Activated T-helper 2 cell treated with anti-CD3 and anti-CD28 coated beads, Interferon-gamma antibody, Interleukin-2, Interleukin-4, amounts not matched to agents 10 μg/mL and 5 μg/mL and 100 μg/mL, durations not matched to agents 14 hours and 24 hours and 36 hours (primary cell): ENCODE measurements around the gene THEMIS. TPM values are rescaled to one million over a fixed set of nuclear protein-coding genes. Genes with fewer than 3 reads are reported as not detected.
"Not testable (repeated sequence)": the region's sequence is repeated elsewhere in the genome, so short reads cannot be mapped to it uniquely, and the experiment has no call there.

Experiments used
- DNase-seq: peaks from one replicate; pipeline ENCODE4 v3.0.0; 2021; ENCODE audit warnings: low spot score
- H3K27ac Mint-ChIP-seq: one replicate; pipeline ENCODE4 v1.8.0; 2021; ENCODE audit warnings: mixed read lengths
- H3K27me3 Mint-ChIP-seq: one replicate; pipeline ENCODE4 v1.8.0; 2021; ENCODE audit warnings: low read depth, mixed read lengths
- H3K36me3 Mint-ChIP-seq: one replicate; pipeline ENCODE4 v1.8.0; 2021; ENCODE audit warnings: low read depth, mixed read lengths
- H3K4me1 Mint-ChIP-seq: one replicate; pipeline ENCODE4 v1.8.0; 2021; ENCODE audit warnings: low read depth, mixed read lengths
- H3K4me3 Mint-ChIP-seq: one replicate; pipeline ENCODE4 v1.8.0; 2021; ENCODE audit warnings: low read depth, mild to moderate bottlenecking, moderate library complexity, mixed read lengths
- H3K9me3 Mint-ChIP-seq: one replicate; pipeline ENCODE4 v1.8.0; 2021; ENCODE audit warnings: mixed read lengths
- intact Hi-C: fragments of 100-400 bp; cut with micrococcal nuclease; formaldehyde crosslinking; loops from one replicate; pipeline ENCODE4 v1.15.1; 2023
- total RNA-seq: library from RNA; stranded (reverse); gene quantifications from 2 replicates; pipeline ENCODE4 v1.2.3, GENCODE V29; 2022

THEMIS gene
- total RNA-seq, 1 donor from 2014 or later, result 10.2 TPM

DNA sequence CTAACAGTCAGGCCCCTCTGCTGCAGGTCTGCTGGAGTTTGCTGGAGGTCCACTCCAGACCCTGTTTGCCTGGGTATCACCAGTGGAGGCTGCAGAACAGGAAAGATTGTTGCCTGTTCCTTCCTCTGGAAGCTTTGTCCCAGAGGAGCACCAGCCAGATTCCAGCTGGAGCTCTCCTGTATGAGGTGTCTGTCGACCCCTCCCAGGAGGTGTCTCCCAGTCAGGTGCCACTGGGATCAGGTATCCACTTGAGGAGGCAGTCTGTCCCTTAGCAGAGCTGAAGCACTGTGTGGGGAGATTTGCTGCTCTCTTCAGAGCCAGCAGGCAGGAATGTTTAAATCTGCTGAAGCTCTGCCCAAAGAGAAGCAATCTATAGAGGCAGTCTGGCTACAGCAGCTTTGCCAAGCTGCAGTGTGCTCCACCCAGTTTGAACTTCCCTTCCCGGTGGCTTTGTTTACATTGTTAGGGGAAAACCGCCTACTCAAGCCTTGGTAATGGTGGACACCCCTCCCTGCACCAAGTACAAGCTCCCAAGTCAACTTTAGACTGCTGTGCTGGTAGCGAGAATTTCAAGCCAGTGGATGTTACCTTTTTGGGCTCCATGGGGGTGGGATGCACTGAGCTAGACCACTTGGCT lies 119.1 kb downstream of the THEMIS start:
- peaks cover 11% of the 10 kb centered on the region for H3K4me1 Mint-ChIP-seq
- H3K9me3 Mint-ChIP-seq, H3K4me3 Mint-ChIP-seq, H3K27ac Mint-ChIP-seq, intact Hi-C loops, H3K27me3 Mint-ChIP-seq, DNase-seq: not testable (repeated sequence)
- peaks cover 46% of the 10 kb centered on the region for H3K36me3 Mint-ChIP-seq

GRCh38 chr6:127776320-127776719 lies 124.5 kb downstream of the THEMIS start:
- Mint-ChIP-seq H3K27ac (no peak overlapping the region), H3K9me3 (peaks cover 6% of the 10 kb centered on the region), H3K4me3 (no peak overlapping the region), H3K4me1 (peaks cover 5% of the 10 kb centered on the region), H3K27me3 (no peaks in the 10 kb centered on the region), H3K36me3 (peaks cover 35% of the 10 kb centered on the region)
- intact Hi-C loops, result no loop called here
- no peak for DNase-seq

DNA sequence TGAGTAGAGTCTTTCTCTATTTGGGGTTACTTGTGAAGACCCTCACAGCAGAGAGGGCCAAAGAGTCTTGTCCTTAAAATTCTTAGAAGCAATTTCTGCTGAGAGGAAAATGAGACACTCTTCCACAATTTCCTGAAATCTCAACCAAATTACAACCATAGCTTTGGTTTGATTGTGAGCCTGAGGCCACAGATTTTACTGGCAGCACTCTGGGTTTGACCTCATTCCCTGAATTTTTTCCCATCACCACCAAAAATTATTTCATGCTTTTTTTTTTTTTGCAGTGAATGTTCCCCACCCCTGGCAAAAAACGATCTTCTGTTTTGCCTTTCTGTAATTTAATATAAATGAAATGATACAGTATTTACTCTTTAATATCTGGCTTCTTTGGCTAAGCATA lies 125.5 kb downstream of the THEMIS start:
- DNase-seq, result no peak
- Mint-ChIP-seq H3K27ac (no peak overlapping the region), H3K4me3 (no peak overlapping the region), H3K36me3 (peaks cover 36% of the 10 kb centered on the region), H3K9me3 (peaks cover 11% of the 10 kb centered on the region), H3K4me1 (peaks cover 5% of the 10 kb centered on the region), H3K27me3 (no peaks in the 10 kb centered on the region)
- intact Hi-C loops, result no loop called here

GRCh38 chr6:127768745-127769144 lies 132.1 kb downstream of the THEMIS start:
- intact Hi-C loops, result no loop called here
- Mint-ChIP-seq H3K4me1 (peaks cover 2% of the 10 kb centered on the region), H3K27me3 (no peaks in the 10 kb centered on the region), H3K36me3 (peaks cover 39% of the 10 kb centered on the region), H3K27ac (no peak overlapping the region), H3K9me3 (peaks cover 9% of the 10 kb centered on the region), H3K4me3 (no peak overlapping the region)
- no peak for DNase-seq

- peaks cover 39% of the 10 kb centered on the region for H3K36me3 Mint-ChIP-seq
- H3K4me3 Mint-ChIP-seq, result no peak overlapping the region
- DNase-seq, result no peak
- H3K9me3 Mint-ChIP-seq, result peaks cover 9% of the 10 kb centered on the region
- H3K27ac Mint-ChIP-seq, result no peak overlapping the region
- H3K27me3 Mint-ChIP-seq, result no peaks in the 10 kb centered on the region
- peaks cover 2% of the 10 kb centered on the region for H3K4me1 Mint-ChIP-seq
- intact Hi-C loops, result no loop called here
Measured at GRCh38 chr6:127768223-127768622, 132.6 kb downstream of the THEMIS start.

GRCh38 chr6:127765949-127766348 lies 134.9 kb downstream of the THEMIS start:
- H3K4me1 Mint-ChIP-seq, result peaks cover 14% of the 10 kb centered on the region
- no peak overlapping the region for H3K4me3 Mint-ChIP-seq
- intact Hi-C loops, result no loop called here
- DNase-seq, result no peak
- no peak overlapping the region for H3K27ac Mint-ChIP-seq
- peaks cover 8% of the 10 kb centered on the region for H3K9me3 Mint-ChIP-seq
- H3K27me3 Mint-ChIP-seq, result no peaks in the 10 kb centered on the region
- peaks cover 33% of the 10 kb centered on the region for H3K36me3 Mint-ChIP-seq

DNA sequence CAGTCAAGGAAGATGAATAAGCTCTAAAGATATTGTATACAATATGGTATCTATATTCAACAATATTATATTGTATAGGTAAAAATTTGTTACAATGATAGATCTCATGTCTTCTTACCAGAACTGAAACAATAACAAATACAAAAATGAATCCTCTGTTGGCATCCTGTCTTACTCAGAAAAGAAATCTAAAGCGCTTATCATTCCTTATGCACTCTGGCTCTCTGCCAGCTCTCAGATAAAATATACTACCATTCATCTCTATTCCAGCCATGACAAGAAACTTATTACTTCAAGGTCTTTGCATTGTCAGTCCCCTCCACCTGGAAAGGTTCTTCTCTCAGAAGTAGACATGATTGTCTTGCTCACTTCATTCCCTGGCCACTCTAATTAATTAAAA lies 138.6 kb downstream of the THEMIS start:
- Mint-ChIP-seq H3K27me3 (no peaks in the 10 kb centered on the region), H3K36me3 (peaks cover 17% of the 10 kb centered on the region), H3K27ac (no peak overlapping the region), H3K4me3 (no peak overlapping the region), H3K9me3 (no peaks in the 10 kb centered on the region), H3K4me1 (peaks cover 14% of the 10 kb centered on the region)
- no peak for DNase-seq
- intact Hi-C loops, result no loop called here

DNA sequence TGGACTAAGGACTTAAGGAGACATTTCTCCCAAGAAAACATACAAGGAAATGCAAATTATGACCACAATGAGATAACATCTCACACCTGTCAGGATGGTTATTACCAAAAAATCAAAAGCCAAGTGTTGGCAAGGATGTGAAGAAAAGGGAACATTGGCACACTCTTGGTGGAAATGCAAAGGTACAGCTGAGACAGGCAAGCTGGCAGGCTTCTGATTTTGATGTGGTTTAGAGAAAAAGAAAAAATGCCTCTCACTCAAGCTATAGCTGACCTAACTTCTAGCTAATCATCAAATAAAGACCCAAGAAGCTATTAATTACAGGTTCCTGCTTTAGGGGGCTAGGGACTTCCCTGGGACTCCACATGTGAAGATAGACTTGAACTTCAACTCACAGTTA lies 139.8 kb downstream of the THEMIS start:
- Mint-ChIP-seq H3K9me3 (no peaks in the 10 kb centered on the region), H3K4me1 (peaks cover 14% of the 10 kb centered on the region), H3K36me3 (peaks cover 17% of the 10 kb centered on the region), H3K27ac (no peak overlapping the region), H3K27me3 (no peaks in the 10 kb centered on the region), H3K4me3 (no peak overlapping the region)
- intact Hi-C loops, result no loop called here
- no peak for DNase-seq

DNA sequence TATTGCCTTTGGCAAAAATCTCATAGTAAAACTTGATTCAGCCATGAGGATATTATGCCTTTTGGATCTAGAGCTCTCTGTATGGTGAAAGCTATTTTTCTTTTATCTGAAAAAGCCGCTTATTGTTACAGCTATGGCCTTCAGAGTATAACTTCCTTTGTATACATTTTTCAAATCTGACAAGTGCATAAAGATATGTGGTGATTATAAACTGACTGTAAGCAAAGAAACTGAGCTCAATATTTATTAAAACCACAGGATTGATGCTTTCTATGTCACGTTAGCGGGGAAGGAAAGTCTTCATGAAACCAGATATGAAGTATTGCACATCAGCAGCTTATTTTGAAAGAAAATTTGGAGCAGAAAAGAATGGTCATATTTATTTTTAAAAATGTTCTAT lies 151.8 kb downstream of the THEMIS start:
- DNase-seq, result no peak
- no peaks in the 10 kb centered on the region for H3K27me3 Mint-ChIP-seq
- intact Hi-C loops, result no loop called here
- H3K9me3 Mint-ChIP-seq, result peaks cover 4% of the 10 kb centered on the region
- H3K36me3 Mint-ChIP-seq, result peaks cover 13% of the 10 kb centered on the region
- H3K4me3 Mint-ChIP-seq, result no peak overlapping the region
- H3K4me1 Mint-ChIP-seq, result peaks cover 13% of the 10 kb centered on the region
- no peak overlapping the region for H3K27ac Mint-ChIP-seq

DNA sequence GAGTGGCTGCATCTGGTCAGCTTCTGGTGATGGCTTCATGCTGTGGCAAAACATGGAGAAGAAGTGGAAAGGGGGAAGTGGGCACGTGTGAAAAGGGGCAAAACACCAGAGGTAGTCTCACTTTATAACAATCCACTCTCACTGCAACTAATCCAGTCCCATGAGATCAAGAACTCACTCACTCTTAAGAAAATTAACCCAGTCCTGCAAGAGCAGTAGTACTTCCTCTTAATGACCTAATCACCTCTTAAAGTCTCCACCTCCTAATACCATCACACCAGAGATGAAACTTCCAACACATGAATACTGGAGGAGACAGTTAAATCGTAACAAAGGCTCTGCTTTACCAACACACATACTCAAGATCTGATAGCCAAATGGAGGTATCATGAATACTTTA lies 152.6 kb downstream of the THEMIS start:
- H3K4me3 Mint-ChIP-seq, result no peak overlapping the region
- peaks cover 13% of the 10 kb centered on the region for H3K4me1 Mint-ChIP-seq
- peaks cover 4% of the 10 kb centered on the region for H3K9me3 Mint-ChIP-seq
- intact Hi-C loops, result no loop called here
- no peak for DNase-seq
- no peak overlapping the region for H3K27ac Mint-ChIP-seq
- peaks cover 14% of the 10 kb centered on the region for H3K36me3 Mint-ChIP-seq
- no peaks in the 10 kb centered on the region for H3K27me3 Mint-ChIP-seq

DNA sequence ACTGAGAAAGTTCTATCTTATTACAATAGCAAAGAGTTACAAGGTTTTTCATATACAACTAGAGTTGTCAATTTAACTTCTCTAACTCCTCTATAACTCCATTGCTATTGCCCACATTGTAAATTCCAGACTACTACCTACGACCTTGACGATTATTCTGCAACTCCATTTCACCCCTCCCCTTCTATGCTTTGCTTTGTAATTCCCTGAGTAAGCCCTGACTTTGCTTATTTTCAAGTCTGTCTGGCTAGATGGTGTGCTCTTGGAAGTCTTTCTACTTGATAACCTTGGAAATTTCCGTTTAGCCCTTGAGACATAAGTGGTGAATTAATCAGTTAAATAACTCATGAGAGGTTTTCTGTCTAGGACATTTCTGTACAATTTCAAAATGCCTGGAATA lies 162.4 kb downstream of the THEMIS start:
- H3K4me3 Mint-ChIP-seq, result no peak overlapping the region

DNA sequence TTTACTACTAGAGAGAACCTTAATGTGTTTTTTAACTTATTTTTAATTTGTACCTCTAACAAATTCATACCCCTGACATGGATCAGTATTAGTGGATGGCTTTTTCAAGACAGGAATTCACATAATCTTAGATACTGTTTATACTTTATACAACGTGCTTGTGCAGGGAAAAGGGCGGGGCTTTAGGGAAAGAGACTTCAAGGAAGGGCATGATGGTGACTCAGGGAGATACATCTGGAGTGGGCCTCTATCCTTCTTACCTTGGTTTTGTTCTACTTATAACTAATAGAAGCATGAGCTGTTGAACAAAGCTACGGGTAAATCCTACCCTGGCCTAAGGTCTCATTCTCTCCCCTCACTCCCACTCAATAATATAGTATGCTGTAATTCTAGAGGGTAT lies 163.1 kb downstream of the THEMIS start:
- H3K4me3 Mint-ChIP-seq, result no peak overlapping the region
- no peak overlapping the region for H3K27ac Mint-ChIP-seq
- H3K9me3 Mint-ChIP-seq, result no peaks in the 10 kb centered on the region

More for the DNA sequence above, 162.4 kb downstream of the THEMIS start:
- H3K9me3 Mint-ChIP-seq, result no peaks in the 10 kb centered on the region
- no peak overlapping the region for H3K27ac Mint-ChIP-seq
- no peaks in the 10 kb centered on the region for H3K27me3 Mint-ChIP-seq
- H3K4me1 Mint-ChIP-seq, result no peaks in the 10 kb centered on the region
- peaks cover 12% of the 10 kb centered on the region for H3K36me3 Mint-ChIP-seq
- intact Hi-C loops, result loop anchor here (5.0 kb wide), 1 partner anchor 1514 kb away; no protein-coding TSS in a partner anchor
- DNase-seq, result no peak

GRCh38 chr6:127737009-127737486 lies 163.8 kb downstream of the THEMIS start:
- Mint-ChIP-seq H3K4me1 (no peaks in the 10 kb centered on the region), H3K9me3 (no peaks in the 10 kb centered on the region), H3K27me3 (no peaks in the 10 kb centered on the region), H3K36me3 (peaks cover 6% of the 10 kb centered on the region), H3K4me3 (no peak overlapping the region), H3K27ac (no peak overlapping the region)
- intact Hi-C loops, result loop anchor here (1.0 to 5.0 kb wide), 5 partner anchors 117 to 1515 kb away; partner anchors contain the start of gene PTPRK
- peak; percentile 11 for DNase-seq

More for the DNA sequence above, 163.1 kb downstream of the THEMIS start:
- no peak for DNase-seq
- H3K27me3 Mint-ChIP-seq, result no peaks in the 10 kb centered on the region
- intact Hi-C loops, result loop anchor here (1.0 to 5.0 kb wide), 5 partner anchors 117 to 1515 kb away; partner anchors contain the start of gene PTPRK
- H3K4me1 Mint-ChIP-seq, result no peaks in the 10 kb centered on the region
- peaks cover 9% of the 10 kb centered on the region for H3K36me3 Mint-ChIP-seq
